ENCODE measurements around the gene USP40.

The USP40 gene

GRCh38 chr2:233458031-233458610 lies 108.5 kb downstream of the USP40 start:
- DNase-seq: no peak

- no peak for DNase-seq
Measured at GRCh38 chr2:233457356-233457755, 109.2 kb downstream of the USP40 start.

GRCh38 chr2:233456934-233457333 lies 109.6 kb downstream of the USP40 start:
- DNase-seq: no peak

- no peak for DNase-seq
Measured at GRCh38 chr2:233456111-233456510, 110.5 kb downstream of the USP40 start.

GRCh38 chr2:233455491-233455890 lies 111.1 kb downstream of the USP40 start:
- DNase-seq: no peak

GRCh38 chr2:233455006-233455405 lies 111.6 kb downstream of the USP40 start:
- DNase-seq: no peak

GRCh38 chr2:233453916-233454315 lies 112.7 kb downstream of the USP40 start:
- no peak for DNase-seq

GRCh38 chr2:233453111-233453915 lies 113.3 kb downstream of the USP40 start:
- DNase-seq: no peak

GRCh38 chr2:233451950-233452349 lies 114.6 kb downstream of the USP40 start:
- no peak for DNase-seq

GRCh38 chr2:233450864-233451575 lies 115.6 kb downstream of the USP40 start:
- DNase-seq: no peak

- no peak for DNase-seq
Measured at GRCh38 chr2:233449921-233450863, 116.4 kb downstream of the USP40 start.

- no peak for DNase-seq
Measured at GRCh38 chr2:233449081-233449901, 117.3 kb downstream of the USP40 start.

GRCh38 chr2:233448575-233448974 lies 118.0 kb downstream of the USP40 start:
- no peak for DNase-seq

GRCh38 chr2:233448220-233448559 lies 118.4 kb downstream of the USP40 start:
- DNase-seq: no peak

GRCh38 chr2:233447506-233448219 lies 118.9 kb downstream of the USP40 start:
- DNase-seq: no peak

- no peak for DNase-seq
Measured at GRCh38 chr2:233446606-233447305, 119.8 kb downstream of the USP40 start.

GRCh38 chr2:233446121-233446520 lies 120.5 kb downstream of the USP40 start:
- no peak for DNase-seq

- no peak for DNase-seq
Measured at GRCh38 chr2:233445152-233445830, 121.3 kb downstream of the USP40 start.

GRCh38 chr2:233444501-233444900 lies 122.1 kb downstream of the USP40 start:
- DNase-seq: no peak

Measured in activated CD4-positive, alpha-beta T cell treated with anti-CD3 and anti-CD28 coated beads, Interleukin-2, amount 50 U/mL, for 4 hours (primary cell).